Upper lobe of left lung (tissue), 6 donors: ENCODE results near the gene SH2D4B. TPM values are rescaled to one million over a fixed set of nuclear protein-coding genes. Genes with fewer than 3 reads are reported as not detected.

Source experiments
- ATAC-seq, 2 donors: fragments of 200-7000 bp; cut with Tn5 transposase; one replicate each; pipeline ENCODE4 v1.9.1; 2022; ENCODE audit warnings: mild to moderate bottlenecking in 2 of 2, moderate library complexity in 2 of 2; ENCODE audit not compliant: low FRiP score in 2 of 2
- DNase-seq, 2 donors: peaks; one replicate each; pipeline ENCODE4 v3.0.0-alpha.2; 2019 to 2020
- H3K27ac ChIP-seq, 4 donors: fragments of 200-600 bp; sonication (generic); one replicate each; pipeline ENCODE4 v1.5.1; 2016 to 2019
- H3K27me3 ChIP-seq, 4 donors: fragments of 200-600 bp; sonication (generic); one replicate each; pipeline ENCODE4 v1.5.1; 2017 to 2019
- H3K36me3 ChIP-seq, 4 donors: fragments of 200-600 bp; sonication (generic); one replicate each; pipeline ENCODE4 v1.5.1; 2016 to 2019
- H3K4me1 ChIP-seq, 4 donors: fragments of 200-600 bp; sonication (generic); one replicate each; pipeline ENCODE4 v1.5.1; 2018 to 2019
- H3K4me3 ChIP-seq, 4 donors: fragments of 200-600 bp; sonication (generic); one replicate each; pipeline ENCODE4 v1.5.1; 2017 to 2019; ENCODE audit warnings: mild to moderate bottlenecking in 2 of 4, moderate library complexity in 1 of 4
- H3K9me3 ChIP-seq, 4 donors: fragments of 200-600 bp; sonication (generic); one replicate each; pipeline ENCODE4 v1.5.1; 2018 to 2019
- EP300 ChIP-seq, 4 donors: sonication (generic); formaldehyde crosslinking; IDR thresholded peaks; one replicate each; pipeline ENCODE4 v1.5.1; 2017; ENCODE audit warnings: antibody characterized with exemption in 4 of 4, control low read depth in 2 of 4
- POLR2A ChIP-seq, 4 donors: fragments of 450-650 bp; IDR thresholded peaks; one replicate each; pipeline ENCODE4 v1.5.1; 2016 to 2017; ENCODE audit warnings: antibody characterized with exemption in 4 of 4, mild to moderate bottlenecking in 2 of 4
- POLR2AphosphoS5 ChIP-seq, 2 donors: sonication (generic); formaldehyde crosslinking; IDR thresholded peaks; one replicate each; pipeline ENCODE4 v1.5.1; 2017; ENCODE audit warnings: antibody characterized with exemption in 2 of 2
- WGBS, 2 donors: methylation state at CpG; one replicate each; pipeline ENCODE4 v1.1.5; 2017 to 2018; 5-methylcytosine and 5-hydroxymethylcytosine counted together
- total RNA-seq, 6 donors: library from RNA; depleted of rRNA in 4 of 6; stranded (reverse); fragments of >200 nt in 4 of 6; gene quantifications; one replicate each; pipeline versions ENCODE4 v1.1.0 to v1.2.1, GENCODE V29; 2016 to 2021
- TF ChIP-seq, protein P1 (sequence below), 6 experiments: fragments of 450-650 bp in 4 of 6; fragments of 200-600 bp in 2 of 6; sonication (generic) in 2 of 6; IDR thresholded peaks; one replicate each; pipeline ENCODE4 v1.5.1; 2016 to 2019; ENCODE audit warnings: antibody characterized with exemption in 6 of 6
- donor health status: DM: no; HTN: no; CAD: no; lungs with moderate emphysema.
- donor health status: DM: no; HTN: yes; CAD: no; lungs with severe emphysema.

Gene SH2D4B
- total RNA-seq, 6 donors from 2014 or later = 0.15 to 1.0 (median 0.55) TPM; not detected in 1

GRCh38 chr10:80498078-80498832, 39.4 kb upstream of the SH2D4B start:
- WGBS, 2 donors = 25 to 46% methylated on average over 7 to 8 of the region's 8 CpGs
- no peak for DNase-seq
- no peak for TF ChIP-seq POLR2AphosphoS5 (IDR thresholded peaks at IDR 0.05)
- TF ChIP-seq, protein P1, sequence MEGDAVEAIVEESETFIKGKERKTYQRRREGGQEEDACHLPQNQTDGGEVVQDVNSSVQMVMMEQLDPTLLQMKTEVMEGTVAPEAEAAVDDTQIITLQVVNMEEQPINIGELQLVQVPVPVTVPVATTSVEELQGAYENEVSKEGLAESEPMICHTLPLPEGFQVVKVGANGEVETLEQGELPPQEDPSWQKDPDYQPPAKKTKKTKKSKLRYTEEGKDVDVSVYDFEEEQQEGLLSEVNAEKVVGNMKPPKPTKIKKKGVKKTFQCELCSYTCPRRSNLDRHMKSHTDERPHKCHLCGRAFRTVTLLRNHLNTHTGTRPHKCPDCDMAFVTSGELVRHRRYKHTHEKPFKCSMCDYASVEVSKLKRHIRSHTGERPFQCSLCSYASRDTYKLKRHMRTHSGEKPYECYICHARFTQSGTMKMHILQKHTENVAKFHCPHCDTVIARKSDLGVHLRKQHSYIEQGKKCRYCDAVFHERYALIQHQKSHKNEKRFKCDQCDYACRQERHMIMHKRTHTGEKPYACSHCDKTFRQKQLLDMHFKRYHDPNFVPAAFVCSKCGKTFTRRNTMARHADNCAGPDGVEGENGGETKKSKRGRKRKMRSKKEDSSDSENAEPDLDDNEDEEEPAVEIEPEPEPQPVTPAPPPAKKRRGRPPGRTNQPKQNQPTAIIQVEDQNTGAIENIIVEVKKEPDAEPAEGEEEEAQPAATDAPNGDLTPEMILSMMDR (IDR thresholded peaks at IDR 0.05) = no peak
- TF ChIP-seq EP300 (IDR thresholded peaks at IDR 0.05) = no peak
- TF ChIP-seq POLR2A (IDR thresholded peaks at IDR 0.05) = no peak
- Histone ChIP-seq H3K36me3 (peaks cover 0 to 14% (median 0%) of the 10 kb centered on the region in 4 donors), H3K4me1 (peaks cover 97 to 100% (median 98%) of the 10 kb centered on the region in 4 donors), H3K27ac (peak overlapping the region; percentile 87 to 92 (median 90)), H3K4me3 (no peak overlapping the region), H3K9me3 (no peaks in the 10 kb centered on the region), H3K27me3 (no peaks in the 10 kb centered on the region)
- peak in 1 of 2 donors; percentile 4 for ATAC-seq

DNA sequence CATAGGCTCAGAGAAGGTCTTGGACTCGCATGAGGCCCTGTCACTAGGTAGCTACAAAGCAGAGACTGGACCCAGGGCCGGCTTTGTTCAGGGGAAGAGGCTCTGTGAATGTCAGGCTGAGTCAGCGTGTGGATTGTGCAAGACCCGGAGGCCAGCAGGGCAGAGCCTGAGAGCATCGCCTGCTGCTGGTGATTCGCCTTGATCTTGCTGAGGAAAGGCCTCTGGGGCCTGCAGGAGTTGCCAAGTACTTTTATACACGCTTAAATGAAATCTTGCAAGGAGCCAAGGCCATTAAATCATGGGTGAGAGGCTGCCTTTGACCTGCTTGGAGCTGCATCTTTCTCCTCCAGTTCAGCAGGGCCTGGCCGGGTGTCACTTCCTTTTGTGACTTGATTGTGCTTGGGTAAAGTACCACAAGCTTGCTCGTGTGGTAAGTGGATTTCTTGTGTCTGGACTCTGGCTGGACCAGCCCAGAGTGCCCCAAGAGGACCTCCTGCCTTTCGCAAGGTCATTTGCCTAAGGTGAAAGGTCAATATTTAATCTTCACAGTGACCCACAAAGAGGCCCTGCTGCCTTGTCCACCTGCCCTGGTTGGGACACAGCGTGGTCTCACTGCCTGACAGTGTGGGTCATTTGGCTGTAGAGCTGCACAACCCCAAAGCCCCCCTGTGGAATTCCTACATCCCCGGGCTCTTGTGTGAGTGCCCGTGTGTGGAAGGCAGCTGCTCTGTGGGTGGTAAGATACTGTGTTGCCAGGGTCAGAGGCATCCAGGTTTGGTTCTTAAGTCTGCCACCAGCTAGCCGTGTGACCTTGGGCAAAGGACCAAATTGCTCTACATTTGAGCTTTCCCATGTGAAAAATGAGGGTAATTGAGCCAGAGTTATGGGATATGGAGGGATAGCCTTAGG, 38.6 kb upstream of the SH2D4B start:
- H3K9me3 ChIP-seq = no peaks in the 10 kb centered on the region
- H3K4me3 ChIP-seq = no peak overlapping the region

GRCh38 chr10:80500572-80501380, 36.9 kb upstream of the SH2D4B start:
- TF ChIP-seq POLR2AphosphoS5 (IDR thresholded peaks at IDR 0.05) = peak in 1 of 2 donors; percentile 21
- TF ChIP-seq, protein P1 (IDR thresholded peaks at IDR 0.05) = peak in 3 of 6 experiments; percentile 17 to 29 (median 27)
- TF ChIP-seq EP300 (IDR thresholded peaks at IDR 0.05) = no peak
- Histone ChIP-seq H3K27me3 (no peaks in the 10 kb centered on the region), H3K36me3 (peaks cover 0 to 16% (median 0%) of the 10 kb centered on the region in 4 donors), H3K9me3 (no peaks in the 10 kb centered on the region), H3K27ac (peak overlapping the region; percentile 87 to 92 (median 90)), H3K4me3 (no peak overlapping the region), H3K4me1 (peaks cover 97 to 100% (median 98%) of the 10 kb centered on the region in 4 donors)
- DNase-seq = peak in 1 of 2 donors; percentile 50
- WGBS, 2 donors = 71 to 74% methylated on average over 13 to 14 of the region's 14 CpGs
- no peak for ATAC-seq

More for the DNA sequence above, 38.6 kb upstream of the SH2D4B start:
- H3K27ac ChIP-seq = peak overlapping the region; percentile 87 to 92 (median 90)
- H3K27me3 ChIP-seq = no peaks in the 10 kb centered on the region
- ATAC-seq = peak; percentile 94
- no peak for TF ChIP-seq EP300 (IDR thresholded peaks at IDR 0.05)
- peak in 1 of 4 donors; percentile 55 for TF ChIP-seq POLR2A (IDR thresholded peaks at IDR 0.05)
- TF ChIP-seq, protein P1 (IDR thresholded peaks at IDR 0.05) = peak in 1 of 6 experiments; percentile 17
- peak; percentile 73 to 79 for TF ChIP-seq POLR2AphosphoS5 (IDR thresholded peaks at IDR 0.05)
- H3K4me1 ChIP-seq = peaks cover 97 to 100% (median 98%) of the 10 kb centered on the region in 4 donors
- peak in 1 of 2 donors; percentile 97 for DNase-seq
- WGBS, 2 donors = 17 to 64% methylated on average over 4 to 14 of the region's 14 CpGs
- H3K36me3 ChIP-seq = peaks cover 0 to 13% (median 0%) of the 10 kb centered on the region in 4 donors

DNA sequence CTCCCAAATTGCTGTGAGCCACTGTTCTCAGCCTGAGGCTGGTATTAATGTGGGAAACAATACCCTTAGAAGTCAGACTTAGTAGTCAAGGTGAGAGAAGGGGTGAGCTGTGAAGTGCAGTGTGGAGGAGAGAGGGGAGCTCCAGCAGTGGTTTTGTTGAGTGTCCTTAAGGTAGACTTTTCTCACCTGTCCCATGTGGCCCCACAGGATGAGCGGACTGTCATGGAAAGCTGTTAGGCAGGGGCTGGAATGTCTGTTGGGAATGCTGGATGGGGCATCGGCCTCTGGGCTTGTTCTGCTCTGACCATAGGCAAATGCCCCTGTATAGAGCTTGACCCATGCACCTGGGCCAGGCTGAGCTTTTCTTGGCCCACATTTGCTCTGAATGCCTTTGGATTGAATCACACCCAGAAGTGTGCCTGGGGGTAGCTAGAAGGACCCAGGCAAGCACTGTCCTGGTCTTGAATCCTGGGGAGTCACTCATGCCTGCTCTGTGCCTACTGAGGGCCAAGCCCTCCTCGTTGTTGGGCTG, 36.3 kb upstream of the SH2D4B start:
- DNase-seq = no peak
- no peaks in the 10 kb centered on the region for H3K9me3 ChIP-seq
- WGBS, 2 donors = 81 to 94% methylated on average over 3 of the region's 3 CpGs
- no peak overlapping the region for H3K4me3 ChIP-seq
- H3K4me1 ChIP-seq = peaks cover 95 to 100% (median 98%) of the 10 kb centered on the region in 4 donors
- TF ChIP-seq, protein P1 (IDR thresholded peaks at IDR 0.05) = no peak
- TF ChIP-seq EP300 (IDR thresholded peaks at IDR 0.05) (no peak), POLR2AphosphoS5 (IDR thresholded peaks at IDR 0.05) (no peak), POLR2A (IDR thresholded peaks at IDR 0.05) (no peak)
- peaks cover 0 to 17% (median 0%) of the 10 kb centered on the region in 4 donors for H3K36me3 ChIP-seq
- H3K27ac ChIP-seq = peak overlapping the region; percentile 87 to 92 (median 90)
- H3K27me3 ChIP-seq = no peaks in the 10 kb centered on the region
- no peak for ATAC-seq
